CD4-positive, alpha-beta T cell treated with Interleukin-4 for 1 hour (primary cell): ENCODE measurements around the gene QSOX2.
A peak's percentile ranks its signal among the peaks of the same experiment; 100 is the strongest.

Source experiments
- DNase-seq, 2 donors: peaks; one replicate each; pipeline ENCODE4 v3.0.0-alpha.2; 2020 to 2022

The QSOX2 gene, protein sequence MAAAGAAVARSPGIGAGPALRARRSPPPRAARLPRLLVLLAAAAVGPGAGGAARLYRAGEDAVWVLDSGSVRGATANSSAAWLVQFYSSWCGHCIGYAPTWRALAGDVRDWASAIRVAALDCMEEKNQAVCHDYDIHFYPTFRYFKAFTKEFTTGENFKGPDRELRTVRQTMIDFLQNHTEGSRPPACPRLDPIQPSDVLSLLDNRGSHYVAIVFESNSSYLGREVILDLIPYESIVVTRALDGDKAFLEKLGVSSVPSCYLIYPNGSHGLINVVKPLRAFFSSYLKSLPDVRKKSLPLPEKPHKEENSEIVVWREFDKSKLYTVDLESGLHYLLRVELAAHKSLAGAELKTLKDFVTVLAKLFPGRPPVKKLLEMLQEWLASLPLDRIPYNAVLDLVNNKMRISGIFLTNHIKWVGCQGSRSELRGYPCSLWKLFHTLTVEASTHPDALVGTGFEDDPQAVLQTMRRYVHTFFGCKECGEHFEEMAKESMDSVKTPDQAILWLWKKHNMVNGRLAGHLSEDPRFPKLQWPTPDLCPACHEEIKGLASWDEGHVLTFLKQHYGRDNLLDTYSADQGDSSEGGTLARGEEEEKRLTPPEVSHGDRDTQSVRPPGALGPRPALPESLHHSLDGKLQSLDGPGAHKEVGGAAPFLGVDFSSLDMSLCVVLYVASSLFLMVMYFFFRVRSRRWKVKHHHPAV

DNA sequence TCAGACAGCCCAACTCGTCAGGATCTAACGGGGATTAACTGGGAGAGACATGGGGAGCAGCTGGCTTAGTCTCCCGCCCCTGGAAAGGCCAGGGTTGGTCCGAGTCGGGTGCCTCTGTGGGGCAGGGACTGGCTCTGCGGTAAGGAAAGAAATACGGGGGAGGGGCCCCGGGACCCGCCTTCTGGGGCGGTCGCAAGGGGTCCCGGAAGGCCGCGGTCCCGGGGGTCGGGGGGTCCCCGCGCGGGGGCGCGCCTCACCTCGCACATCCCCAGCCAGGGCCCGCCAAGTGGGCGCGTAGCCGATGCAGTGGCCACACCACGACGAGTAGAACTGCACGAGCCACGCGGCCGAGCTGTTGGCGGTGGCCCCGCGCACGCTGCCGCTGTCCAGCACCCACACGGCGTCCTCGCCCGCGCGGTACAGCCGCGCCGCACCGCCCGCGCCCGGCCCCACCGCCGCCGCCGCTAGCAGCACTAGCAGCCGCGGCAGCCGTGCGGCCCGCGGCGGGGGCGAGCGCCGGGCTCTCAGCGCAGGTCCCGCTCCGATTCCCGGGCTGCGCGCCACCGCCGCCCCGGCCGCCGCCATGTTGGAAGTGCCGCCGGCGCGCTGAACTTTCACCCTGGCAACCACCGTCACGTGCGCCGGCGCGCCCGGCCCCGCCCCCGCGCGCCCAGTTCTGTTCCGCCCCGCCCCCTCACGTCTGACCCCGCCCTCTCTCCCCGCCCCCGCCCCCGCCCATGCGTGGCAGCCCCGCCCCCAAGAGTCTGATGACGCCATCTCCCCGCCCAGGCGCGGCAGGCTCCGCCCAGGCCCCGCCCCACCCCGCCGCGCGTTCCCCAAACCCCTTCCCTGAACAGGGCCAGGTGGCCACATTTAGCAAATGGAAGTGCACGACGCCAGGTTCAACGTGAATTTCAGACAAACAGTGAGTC is at the start of gene QSOX2:
QSOX2 (minus strand) TSS at position 594 of the 932 bp plus-strand sequence; CDS start at position 585, 9 bp downstream.
- peak; percentile 82 to 86 for DNase-seq

DNA sequence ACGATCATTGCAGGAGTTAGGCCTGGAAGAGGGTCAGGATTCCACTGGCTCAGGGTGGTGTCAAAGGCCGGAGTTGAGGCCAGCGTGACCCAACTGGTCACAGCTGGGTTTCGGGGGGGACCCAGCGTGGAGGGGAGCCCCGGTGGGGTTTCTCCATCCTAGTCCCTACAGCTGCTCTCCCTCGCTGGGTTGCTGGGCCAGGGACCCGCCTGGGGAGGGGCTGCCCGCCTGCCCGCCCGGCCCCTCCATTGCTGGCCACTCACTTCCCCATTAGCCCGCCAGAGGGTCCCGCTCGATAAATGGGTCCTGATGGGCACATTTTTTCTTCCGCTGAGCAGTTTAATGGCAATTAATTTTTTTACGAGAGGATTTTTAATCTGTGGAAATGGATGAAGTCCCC is 49.4 kb upstream of the QSOX2 start:
- DNase-seq: no peak

DNA sequence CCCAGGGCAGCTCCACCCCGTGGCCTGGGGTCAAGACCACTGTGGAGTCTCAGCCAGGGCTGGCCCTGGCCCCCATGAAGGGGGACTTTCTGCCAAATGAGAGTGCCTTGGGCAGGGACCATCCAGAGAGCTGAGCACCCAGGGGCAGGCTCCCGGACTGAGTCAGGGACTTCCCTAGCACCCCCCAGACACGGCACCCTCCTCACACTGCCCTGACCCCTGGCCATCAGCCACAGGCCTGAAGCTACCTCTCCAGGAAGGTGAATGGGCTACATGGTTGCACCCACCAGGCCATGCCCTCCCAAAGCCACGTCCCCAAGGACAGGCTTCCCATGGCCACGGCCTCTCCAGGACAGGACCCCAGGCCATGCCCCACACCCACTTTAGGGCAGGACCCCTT is 48.8 kb upstream of the QSOX2 start:
- no peak for DNase-seq

GRCh38 chr9:136293476-136294077 is 48.0 kb upstream of the QSOX2 start:
- DNase-seq: no peak

DNA sequence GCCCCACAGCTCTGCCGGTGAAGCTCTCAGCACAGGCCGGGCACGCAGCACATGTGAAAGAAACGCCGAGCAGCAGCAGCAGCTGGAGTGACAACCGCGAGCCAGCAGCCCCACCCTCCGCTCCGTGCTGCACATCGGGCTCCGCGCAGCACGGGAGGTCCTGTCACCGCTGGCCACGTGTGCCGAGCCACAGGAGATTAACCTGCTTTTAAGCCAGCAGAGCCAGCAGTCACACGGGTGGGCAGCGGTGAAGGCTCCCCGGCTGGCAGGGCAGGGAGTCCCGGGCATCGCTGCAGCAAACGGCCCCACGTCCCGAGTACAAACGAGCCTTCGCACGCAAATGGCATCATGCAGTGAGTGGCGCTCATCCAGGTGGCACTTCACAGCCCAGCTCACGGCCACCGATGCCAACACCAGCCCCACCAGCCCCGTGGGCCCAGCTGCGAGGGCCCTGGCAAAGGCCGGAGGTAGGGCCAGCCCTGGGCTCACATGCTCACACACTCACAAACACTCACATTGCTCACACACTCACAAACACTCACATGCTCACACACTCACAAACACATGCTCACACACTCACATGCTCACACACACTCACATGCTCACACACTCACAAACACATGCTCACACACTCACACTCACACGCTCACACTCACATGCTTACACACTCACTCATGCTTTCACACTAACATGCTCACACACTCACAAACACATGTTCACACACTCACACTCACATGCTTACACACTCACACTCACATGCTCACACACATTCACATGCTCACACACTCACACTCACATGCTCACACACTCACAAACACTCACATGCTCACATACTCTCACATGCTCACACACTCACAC is 47.2 kb upstream of the QSOX2 start:
- no peak for DNase-seq

- DNase-seq: no peak
These were observed 46.5 kb upstream of the QSOX2 start for GRCh38 chr9:136292026-136292538.

- no peak for DNase-seq
These were observed 45.9 kb upstream of the QSOX2 start for GRCh38 chr9:136291306-136292025.

DNA sequence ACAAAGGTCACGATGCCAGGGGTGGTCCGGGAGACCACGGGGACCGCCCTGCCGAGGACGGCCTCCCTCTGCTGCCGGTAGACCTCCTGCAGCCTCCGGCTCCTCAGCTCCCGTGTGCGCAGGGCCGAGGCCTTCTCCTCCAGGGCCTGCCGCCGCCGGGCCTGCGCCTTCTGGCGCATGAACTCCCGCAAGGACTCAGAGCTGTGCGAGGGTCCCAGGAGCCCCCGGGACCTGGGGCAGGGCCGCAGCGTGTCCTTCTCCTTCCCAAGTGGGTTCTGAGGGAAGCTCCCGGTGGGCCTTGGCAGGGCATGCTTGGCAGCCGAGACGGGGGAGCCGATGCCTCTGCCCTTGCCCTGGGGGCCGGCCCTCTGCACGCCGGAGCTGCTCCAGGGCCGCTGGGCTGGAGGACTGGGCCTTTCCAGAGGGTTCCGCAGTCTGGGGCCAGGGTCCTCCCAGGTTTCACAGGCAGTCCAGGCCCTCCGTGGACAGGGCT is 44.9 kb upstream of the QSOX2 start:
- DNase-seq: no peak

GRCh38 chr9:136289651-136290507 is 44.3 kb upstream of the QSOX2 start:
- DNase-seq: no peak

DNA sequence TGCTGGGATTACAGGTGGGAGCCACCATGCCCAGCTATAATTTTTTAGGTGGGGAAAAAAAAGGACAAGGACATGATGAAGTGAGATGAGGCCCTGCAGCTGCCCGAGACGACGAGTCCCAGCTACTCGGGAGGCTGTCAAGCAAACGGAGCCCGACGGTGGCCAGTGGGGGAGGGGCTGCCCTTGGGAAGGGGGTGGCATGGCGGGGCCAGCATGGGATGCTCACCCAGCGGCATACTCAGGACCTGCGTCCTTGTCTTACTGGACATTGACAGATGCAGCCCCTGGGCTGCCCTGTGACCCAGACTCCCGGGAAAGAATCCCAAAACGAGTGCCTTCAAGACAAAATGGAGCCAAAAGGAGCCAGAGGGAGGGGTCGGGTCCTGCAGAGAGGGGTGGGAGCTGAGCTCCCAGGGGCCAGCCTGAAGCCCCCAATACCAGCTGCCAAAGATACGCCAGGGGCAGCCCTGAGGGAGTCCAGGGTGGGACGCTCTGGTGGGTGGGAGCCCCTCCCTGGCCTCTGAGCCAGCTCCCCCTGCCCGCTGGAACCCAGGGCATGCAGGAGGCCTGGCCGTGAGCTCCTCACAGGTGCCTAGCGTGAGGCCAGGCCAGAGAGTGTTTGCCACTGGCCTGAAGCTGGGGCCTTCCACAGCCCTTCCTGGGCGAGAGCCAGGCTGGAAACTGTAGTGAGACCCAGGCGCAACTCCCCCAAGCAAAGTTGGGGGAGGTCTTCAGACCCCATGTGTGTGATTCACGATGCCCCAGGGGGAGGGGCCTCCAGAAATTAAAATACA is 42.5 kb upstream of the QSOX2 start:
- DNase-seq: no peak

- no peak for DNase-seq
These were observed 41.4 kb upstream of the QSOX2 start for GRCh38 chr9:136286987-136287379.

DNA sequence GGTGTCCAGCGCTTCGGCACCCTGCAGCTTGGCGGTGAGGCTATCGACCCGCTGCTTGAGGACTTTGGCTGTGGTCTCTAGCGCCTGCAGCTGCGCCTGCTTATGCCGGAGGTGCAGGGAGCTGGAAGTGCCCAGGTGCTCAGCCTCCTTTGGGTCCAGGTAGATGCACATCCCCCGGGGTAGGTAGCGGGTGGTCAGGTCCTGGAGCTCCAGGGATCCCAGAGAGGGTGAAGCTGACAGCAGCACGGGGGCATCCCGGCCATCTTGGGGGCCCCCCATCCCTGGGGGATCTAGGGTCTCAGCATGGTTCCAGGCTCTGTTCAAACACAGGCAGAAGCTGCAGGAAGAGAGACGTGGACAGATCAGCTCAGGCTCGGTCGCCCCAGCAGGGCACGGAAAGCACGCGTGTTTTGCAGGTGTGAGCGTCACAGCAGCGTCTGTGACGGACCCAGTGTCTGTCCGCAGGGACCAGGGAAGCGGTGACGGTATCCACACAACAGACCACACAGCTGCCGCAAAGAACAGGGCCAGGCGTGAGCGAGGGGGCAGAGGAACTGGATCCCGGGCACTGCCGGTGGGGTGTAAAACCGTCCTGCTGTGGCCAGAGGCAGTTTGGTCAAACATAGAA is 40.9 kb upstream of the QSOX2 start:
- no peak for DNase-seq

GRCh38 chr9:136285501-136286358 is 40.1 kb upstream of the QSOX2 start:
- DNase-seq: no peak

DNA sequence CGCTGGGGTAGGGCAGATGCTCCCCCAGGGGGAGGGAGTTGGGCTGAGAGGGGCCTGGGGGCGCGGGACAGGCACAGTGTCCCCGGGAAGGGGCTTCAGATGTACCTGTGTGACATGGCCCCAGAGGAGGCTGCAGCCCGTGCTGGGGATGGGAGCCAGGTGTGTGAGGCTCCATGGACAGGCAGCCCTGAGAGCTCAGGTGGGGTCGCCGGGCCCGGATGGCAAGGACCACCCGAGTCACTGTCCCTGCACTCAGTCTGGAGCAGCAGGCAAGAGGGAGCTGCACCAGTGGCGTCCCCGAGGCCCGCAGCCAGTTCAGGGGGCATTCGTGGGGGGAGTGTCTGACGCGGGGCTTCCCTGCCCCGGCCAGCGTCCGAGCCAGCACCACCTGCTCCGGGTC is 39.3 kb upstream of the QSOX2 start:
- DNase-seq: no peak

DNA sequence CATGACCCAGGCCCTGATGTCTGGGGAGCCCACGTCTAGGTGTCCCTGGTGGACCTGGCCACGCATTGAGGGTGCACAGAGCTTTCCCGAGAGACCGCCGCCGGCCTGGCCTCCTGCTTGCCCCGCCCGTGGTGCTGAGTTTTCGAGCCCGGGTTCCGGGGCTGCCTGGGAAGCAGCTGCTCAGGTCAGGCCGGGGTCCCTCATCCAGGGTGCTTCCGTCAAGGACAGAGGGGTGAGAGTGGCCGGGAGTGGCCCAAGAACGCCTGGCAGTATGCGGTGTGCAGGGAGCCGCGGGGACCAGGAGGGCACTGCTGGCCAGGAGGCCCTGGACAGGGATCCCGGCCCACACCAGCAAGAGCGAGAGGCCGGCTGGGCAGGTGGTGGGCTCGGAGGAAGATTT is 38.7 kb upstream of the QSOX2 start:
- no peak for DNase-seq

GRCh38 chr9:136283291-136284235 is 38.0 kb upstream of the QSOX2 start:
- peak; percentile 71 to 80 for DNase-seq
